Measurements from ENCODE around the gene SEPHS1. TPM values are rescaled to one million over a fixed set of nuclear protein-coding genes. Genes with fewer than 3 reads are reported as not detected.

SEPHS1 gene
- total and polyA plus RNA-seq, 12 donors, result 17.6 to 38.9 (median 29.5) TPM

GRCh38 chr10:13298748-13299436, 49.2 kb downstream of the SEPHS1 start:
- Histone ChIP-seq H3K27ac (peak overlapping the region; percentile 96 to 100 (median 100)), H3K4me1 (peaks cover 0 to 36% (median 22%) of the 10 kb centered on the region in 9 donors), H3K27me3 (no peaks in the 10 kb centered on the region), H3K4me3 (peak overlapping the region; percentile 68 to 93 (median 80)), H3K9me3 (no peaks in the 10 kb centered on the region), H3K36me3 (peaks cover 0 to 21% (median 11%) of the 10 kb centered on the region in 9 donors)
- intact Hi-C loops (cut with DNase I), result loop anchor here in 2 of 10 donors (5.0 to 10.0 kb wide), 2 partner anchors 134 to 137 kb away; partner anchors contain the start of gene MCM10 (in 2 of the 2)
- DNase-seq, result no peak
- WGBS, 2 donors, result 35 to 37% methylated on average over 20 of the region's 20 CpGs
- ATAC-seq, result no peak
- no peak for TF ChIP-seq CTCF (IDR thresholded peaks at IDR 0.05)

DNA sequence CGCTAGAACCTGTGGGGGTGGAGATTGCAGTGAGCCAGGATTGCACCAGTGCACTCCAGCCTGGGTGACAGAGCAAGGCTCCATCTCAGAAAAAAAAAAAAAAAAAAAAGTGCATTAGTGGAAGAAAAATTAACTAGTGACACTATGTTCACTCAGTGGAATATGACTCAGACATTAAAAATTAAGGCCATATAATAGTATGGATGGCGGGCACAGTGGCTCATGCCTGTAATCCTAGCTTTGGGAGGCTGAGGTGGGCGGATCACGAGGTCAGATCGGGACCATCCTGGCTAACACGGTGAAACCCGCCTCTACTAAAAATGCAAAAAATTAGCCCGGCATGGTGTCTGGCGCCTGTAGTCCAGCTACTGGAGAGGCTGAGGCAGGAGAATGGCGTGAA, 51.6 kb downstream of the SEPHS1 start:
- H3K4me1 ChIP-seq, result peaks cover 0 to 29% (median 19%) of the 10 kb centered on the region in 9 donors
- H3K4me3 ChIP-seq, result no peak overlapping the region
- no peaks in the 10 kb centered on the region for H3K9me3 ChIP-seq
- intact Hi-C loops (cut with DNase I), result loop anchor here in 2 of 10 donors (5.0 to 10.0 kb wide), 2 partner anchors 132 to 134 kb away; partner anchors contain the start of gene MCM10 (in 2 of the 2)
- 95 to 98% methylated on average over 8 to 10 of the region's 10 CpGs for WGBS, 2 donors
- no peaks in the 10 kb centered on the region for H3K27me3 ChIP-seq
- no peak for TF ChIP-seq CTCF (IDR thresholded peaks at IDR 0.05)
- DNase-seq, result no peak
- H3K36me3 ChIP-seq, result peaks cover 0 to 45% (median 26%) of the 10 kb centered on the region in 9 donors
- ATAC-seq, result no peak
- no peak overlapping the region for H3K27ac ChIP-seq

- H3K4me3 ChIP-seq, result no peak overlapping the region
- WGBS, 2 donors, result 93 to 100% methylated on average over 2 of the region's 2 CpGs
- intact Hi-C loops (cut with DNase I), result loop anchor here in 2 of 10 donors (5.0 to 10.0 kb wide), 2 partner anchors 130 to 132 kb away; partner anchors contain the start of gene MCM10 (in 2 of the 2)
- peaks cover 0 to 14% (median 5%) of the 10 kb centered on the region in 9 donors for H3K4me1 ChIP-seq
- no peak for TF ChIP-seq CTCF (IDR thresholded peaks at IDR 0.05)
- H3K36me3 ChIP-seq, result peaks cover 0 to 62% (median 34%) of the 10 kb centered on the region in 9 donors
- H3K27ac ChIP-seq, result no peak overlapping the region
- DNase-seq (no peak), ATAC-seq (no peak)
- no peaks in the 10 kb centered on the region for H3K27me3 ChIP-seq
- no peaks in the 10 kb centered on the region for H3K9me3 ChIP-seq
These were observed 53.3 kb downstream of the SEPHS1 start for GRCh38 chr10:13294784-13295183.

GRCh38 chr10:13291821-13292773, 56.0 kb downstream of the SEPHS1 start:
- no peak for TF ChIP-seq CTCF (IDR thresholded peaks at IDR 0.05)
- Histone ChIP-seq H3K27me3 (no peaks in the 10 kb centered on the region), H3K4me1 (no peaks in the 10 kb centered on the region), H3K9me3 (no peaks in the 10 kb centered on the region), H3K4me3 (no peak overlapping the region), H3K36me3 (peaks cover 0 to 87% (median 50%) of the 10 kb centered on the region in 9 donors), H3K27ac (no peak overlapping the region)
- WGBS, 2 donors, result 94 to 96% methylated on average over 19 of the region's 19 CpGs
- intact Hi-C loops (cut with DNase I), result loop anchor here in 1 of 10 donors (10.0 kb wide), 1 partner anchor 127 kb away; the partner anchor contains the start of gene MCM10
- no peak for ATAC-seq
- DNase-seq, result no peak
